Ishikawa (cell line): Measurements from ENCODE around the gene BMP7.

Experiments used
- CEBPB ChIP-seq: IDR thresholded peaks from 2 replicates; pipeline ENCODE4 v1.6.1; 2012
- CREB1 ChIP-seq: IDR thresholded peaks from 2 replicates; pipeline ENCODE4 v1.6.1; 2012; ENCODE audit warnings: low read depth
- EP300 ChIP-seq: IDR thresholded peaks from 2 replicates; pipeline ENCODE4 v1.6.1; 2012; ENCODE audit warnings: borderline replicate concordance
- NFIC ChIP-seq: IDR thresholded peaks from 2 replicates; pipeline ENCODE4 v1.6.1; 2012
- RAD21 ChIP-seq: IDR thresholded peaks from 2 replicates; pipeline ENCODE4 v1.6.1; 2012; ENCODE audit warnings: low read depth
- TAF1 ChIP-seq: IDR thresholded peaks from 2 replicates; pipeline ENCODE4 v1.6.1; 2012; ENCODE audit warnings: low read depth, mild to moderate bottlenecking
- TCF12 ChIP-seq: IDR thresholded peaks from 2 replicates; pipeline ENCODE4 v1.6.1; 2012; ENCODE audit warnings: low read depth
- YY1 ChIP-seq: IDR thresholded peaks from 2 replicates; pipeline ENCODE4 v1.6.1; 2012; ENCODE audit warnings: low read depth
- ZBTB7A ChIP-seq: IDR thresholded peaks from 2 replicates; pipeline ENCODE4 v1.6.1; 2012; ENCODE audit warnings: low read depth
- TF ChIP-seq, protein P1 (sequence below): IDR thresholded peaks from 2 replicates; pipeline ENCODE4 v1.6.1; 2012
- TF ChIP-seq, protein P2 (sequence below): IDR thresholded peaks from 2 replicates; pipeline ENCODE4 v1.6.1; 2012

DNA sequence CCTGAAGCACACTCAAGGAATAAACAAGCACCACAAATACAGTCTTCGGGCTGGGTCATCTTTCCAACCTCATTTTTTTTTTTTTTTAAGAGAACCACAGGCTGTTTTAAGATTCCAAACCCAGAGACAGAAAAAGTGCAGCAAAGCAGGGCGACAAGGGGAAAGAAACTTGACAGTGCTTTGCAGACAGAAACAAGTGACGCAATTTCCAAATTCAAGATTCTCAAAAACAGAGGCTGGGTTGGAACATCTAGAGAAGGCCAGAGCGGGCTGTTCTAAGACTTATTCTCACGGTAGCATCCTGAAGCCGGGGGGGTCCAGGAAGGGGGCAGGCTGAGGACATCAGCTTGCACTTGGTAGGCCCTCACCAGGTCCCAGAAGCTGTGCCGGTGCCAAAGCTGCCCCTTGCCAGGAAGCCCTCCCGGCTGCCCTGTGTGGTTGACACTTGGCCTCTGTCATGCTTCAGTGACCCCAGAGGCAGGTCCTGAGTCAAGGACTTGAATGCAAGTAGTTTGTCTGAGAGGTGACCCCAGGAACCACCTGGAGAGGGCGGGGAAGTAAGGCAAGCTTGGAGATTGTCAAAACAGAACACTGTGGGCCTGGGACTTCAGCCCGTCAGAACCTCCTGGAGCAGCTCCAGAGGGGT, 50.5 kb downstream of the BMP7 start:
- no peak for TF ChIP-seq EP300
- TF ChIP-seq RAD21 = no peak
- TF ChIP-seq, protein P1, sequence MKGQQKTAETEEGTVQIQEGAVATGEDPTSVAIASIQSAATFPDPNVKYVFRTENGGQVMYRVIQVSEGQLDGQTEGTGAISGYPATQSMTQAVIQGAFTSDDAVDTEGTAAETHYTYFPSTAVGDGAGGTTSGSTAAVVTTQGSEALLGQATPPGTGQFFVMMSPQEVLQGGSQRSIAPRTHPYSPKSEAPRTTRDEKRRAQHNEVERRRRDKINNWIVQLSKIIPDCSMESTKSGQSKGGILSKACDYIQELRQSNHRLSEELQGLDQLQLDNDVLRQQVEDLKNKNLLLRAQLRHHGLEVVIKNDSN = no peak
- no peak for TF ChIP-seq NFIC
- no peak for TF ChIP-seq YY1
- TF ChIP-seq TAF1 = no peak
- TF ChIP-seq CEBPB = no peak
- TF ChIP-seq ZBTB7A = no peak
- TF ChIP-seq TCF12 = no peak
- TF ChIP-seq, protein P2, sequence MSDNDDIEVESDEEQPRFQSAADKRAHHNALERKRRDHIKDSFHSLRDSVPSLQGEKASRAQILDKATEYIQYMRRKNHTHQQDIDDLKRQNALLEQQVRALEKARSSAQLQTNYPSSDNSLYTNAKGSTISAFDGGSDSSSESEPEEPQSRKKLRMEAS = no peak
- TF ChIP-seq CREB1 = no peak
